Stomach (tissue), 9 donors: Measurements from ENCODE around the gene HMOX2. TPM values are rescaled to one million over a fixed set of nuclear protein-coding genes. Genes with fewer than 3 reads are reported as not detected.

ENCODE experiments used
- DNase-seq, 2 donors: peaks; one replicate each; pipeline versions ENCODE4 v3.0.0 to v3.0.0-alpha.2; 2013 to 2019
- H3K27ac ChIP-seq, 5 donors: fragments of 200-600 bp in 4 of 5; sonication (generic) in 4 of 5; one replicate each; pipeline ENCODE4 v1.5.1; 2013 to 2019; ENCODE audit warnings: mild to moderate bottlenecking in 1 of 5, moderate library complexity in 1 of 5
- H3K27me3 ChIP-seq, 3 donors: fragments of 200-600 bp; sonication (generic); one replicate each; pipeline ENCODE4 v1.5.1; 2017 to 2019; ENCODE audit warnings: mixed run types in 1 of 3
- H3K36me3 ChIP-seq, 4 donors: fragments of 200-600 bp; sonication (generic); 1 replicate in 3 of 4; 2 replicates in 1 of 4; pipeline ENCODE4 v1.5.1; 2016 to 2019
- H3K4me1 ChIP-seq, 4 donors: fragments of 200-600 bp; sonication (generic); one replicate each; pipeline ENCODE4 v1.5.1; 2016 to 2019
- H3K4me3 ChIP-seq, 4 donors: fragments of 200-600 bp; sonication (generic) in 3 of 4; one replicate each; pipeline ENCODE4 v1.5.1; 2016 to 2019; ENCODE audit warnings: mild to moderate bottlenecking in 1 of 4
- H3K9me3 ChIP-seq, 4 donors: fragments of 200-600 bp; sonication (generic); one replicate each; pipeline ENCODE4 v1.5.1; 2016 to 2019
- EP300 ChIP-seq: sonication (generic); formaldehyde crosslinking; IDR thresholded peaks from one replicate; pipeline ENCODE4 v1.6.1; 2017; ENCODE audit warnings: antibody characterized with exemption
- POLR2A ChIP-seq, 4 donors: fragments of 450-650 bp; IDR thresholded peaks; one replicate each; pipeline ENCODE4 v1.6.1; 2016; ENCODE audit warnings: antibody characterized with exemption in 4 of 4, control low read depth in 2 of 4, mild to moderate bottlenecking in 1 of 4, moderate library complexity in 1 of 4
- POLR2AphosphoS5 ChIP-seq, 3 donors: sonication (generic); formaldehyde crosslinking; IDR thresholded peaks; one replicate each; pipeline ENCODE4 v1.6.1; 2016; ENCODE audit warnings: antibody characterized with exemption in 3 of 3
- WGBS, 5 donors: extraction: QIAGEN DNeasy Blood & Tissue Kit in 3 of 5; methylation state at CpG; one replicate each; pipeline versions ENCODE4 v1.1.5 to v1.1.7; 2013 to 2018; 5-methylcytosine and 5-hydroxymethylcytosine counted together
- intact Hi-C: fragments of 100-400 bp; cut with DNase I; formaldehyde crosslinking; loops from one replicate; pipeline ENCODE4 v1.15.1; 2023; ENCODE audit warnings: low total_unique reads
- polyA plus RNA-seq, 3 donors: library from polyadenylated mRNA; stranded (reverse); fragments of 200-250 nt; gene quantifications; one replicate each; pipeline ENCODE4 v1.2.3, GENCODE V29; 2013
- total RNA-seq, 5 donors: library from RNA; depleted of rRNA; stranded (reverse); fragments of >200 nt; gene quantifications; one replicate each; pipeline versions ENCODE4 v1.1.0 to v1.2.3, GENCODE V29; 2014 to 2016
- TF ChIP-seq, protein P1 (sequence below), 7 experiments: fragments of 450-650 bp in 4 of 7; fragments of 200-600 bp in 3 of 7; sonication (generic) in 3 of 7; IDR thresholded peaks; one replicate each; pipeline ENCODE4 v1.5.1; 2016 to 2019; ENCODE audit warnings: antibody characterized with exemption in 7 of 7, control low read depth in 2 of 7, mild to moderate bottlenecking in 1 of 7
- donor health status: healthy with polysubstance abuse.
- donor health status: Bipolar disorder and iron deficiency.
- donor health status: healthy.

HMOX2 gene
- total and polyA plus RNA-seq, 8 donors: 6.4 to 175 (median 70.2) TPM

DNA sequence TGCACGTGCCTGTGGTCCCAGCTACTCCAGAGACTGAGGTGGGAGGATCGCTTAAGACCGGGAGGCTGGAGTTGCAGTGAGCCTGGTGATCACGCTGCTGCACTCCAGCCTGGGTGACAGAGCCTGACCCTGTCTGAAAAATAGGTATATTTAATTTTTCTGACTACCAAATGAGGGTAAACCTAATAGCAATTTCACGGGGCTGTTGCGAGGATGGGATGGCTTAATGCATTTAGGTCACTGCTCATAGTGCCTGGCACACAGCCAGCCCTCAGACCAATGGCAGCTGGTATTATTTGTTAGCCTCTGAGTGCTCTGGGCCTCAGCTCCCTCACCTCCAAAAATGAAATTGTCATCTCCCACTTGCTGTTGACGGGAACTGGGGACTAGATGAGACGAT, 68.3 kb downstream of the HMOX2 start:
- intact Hi-C loops: loop anchor here (5.0 kb wide), 1 partner anchor 37 kb away; no protein-coding TSS in a partner anchor
- WGBS, 5 donors: 67 to 77% (median 74%) methylated on average over 8 of the region's 8 CpGs

DNA sequence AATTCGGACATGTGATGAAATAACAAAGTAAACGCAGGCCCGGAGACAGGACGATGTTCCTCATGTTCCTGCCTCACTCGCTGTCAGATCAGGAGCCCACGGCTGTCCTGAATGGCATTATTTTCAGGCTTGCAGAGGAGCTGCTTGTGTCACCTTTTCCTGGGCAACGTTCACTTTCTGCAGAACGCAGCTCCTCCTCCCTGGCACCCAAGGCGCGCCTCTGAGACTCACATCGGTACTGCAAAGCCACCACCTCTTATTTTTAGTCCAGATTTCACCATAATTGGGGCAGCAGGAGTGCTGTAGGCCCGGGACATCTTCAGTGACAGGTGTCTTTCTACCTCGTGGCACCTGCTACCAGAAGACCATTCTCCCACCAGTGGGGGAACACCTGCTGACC, 71.9 kb downstream of the HMOX2 start:
- WGBS, 5 donors: 35 to 49% (median 40%) methylated on average over 12 to 13 of the region's 13 CpGs
- intact Hi-C loops: no loop called here

More for the DNA sequence above, 68.3 kb downstream of the HMOX2 start:
- H3K4me1 ChIP-seq: peaks cover 0 to 13% (median 7%) of the 10 kb centered on the region in 4 donors
- TF ChIP-seq, protein P1, sequence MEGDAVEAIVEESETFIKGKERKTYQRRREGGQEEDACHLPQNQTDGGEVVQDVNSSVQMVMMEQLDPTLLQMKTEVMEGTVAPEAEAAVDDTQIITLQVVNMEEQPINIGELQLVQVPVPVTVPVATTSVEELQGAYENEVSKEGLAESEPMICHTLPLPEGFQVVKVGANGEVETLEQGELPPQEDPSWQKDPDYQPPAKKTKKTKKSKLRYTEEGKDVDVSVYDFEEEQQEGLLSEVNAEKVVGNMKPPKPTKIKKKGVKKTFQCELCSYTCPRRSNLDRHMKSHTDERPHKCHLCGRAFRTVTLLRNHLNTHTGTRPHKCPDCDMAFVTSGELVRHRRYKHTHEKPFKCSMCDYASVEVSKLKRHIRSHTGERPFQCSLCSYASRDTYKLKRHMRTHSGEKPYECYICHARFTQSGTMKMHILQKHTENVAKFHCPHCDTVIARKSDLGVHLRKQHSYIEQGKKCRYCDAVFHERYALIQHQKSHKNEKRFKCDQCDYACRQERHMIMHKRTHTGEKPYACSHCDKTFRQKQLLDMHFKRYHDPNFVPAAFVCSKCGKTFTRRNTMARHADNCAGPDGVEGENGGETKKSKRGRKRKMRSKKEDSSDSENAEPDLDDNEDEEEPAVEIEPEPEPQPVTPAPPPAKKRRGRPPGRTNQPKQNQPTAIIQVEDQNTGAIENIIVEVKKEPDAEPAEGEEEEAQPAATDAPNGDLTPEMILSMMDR (IDR thresholded peaks at IDR 0.05): no peak
- TF ChIP-seq POLR2AphosphoS5 (IDR thresholded peaks at IDR 0.05): no peak
- TF ChIP-seq POLR2A (IDR thresholded peaks at IDR 0.05): no peak
- TF ChIP-seq EP300: no peak
- H3K4me3 ChIP-seq: no peak overlapping the region
- peak in 1 of 2 donors; percentile 46 for DNase-seq
- no peaks in the 10 kb centered on the region for H3K27me3 ChIP-seq
- no peak overlapping the region for H3K27ac ChIP-seq
- H3K9me3 ChIP-seq: peaks cover 0 to 12% (median 5%) of the 10 kb centered on the region in 4 donors
- no peaks in the 10 kb centered on the region for H3K36me3 ChIP-seq

DNA sequence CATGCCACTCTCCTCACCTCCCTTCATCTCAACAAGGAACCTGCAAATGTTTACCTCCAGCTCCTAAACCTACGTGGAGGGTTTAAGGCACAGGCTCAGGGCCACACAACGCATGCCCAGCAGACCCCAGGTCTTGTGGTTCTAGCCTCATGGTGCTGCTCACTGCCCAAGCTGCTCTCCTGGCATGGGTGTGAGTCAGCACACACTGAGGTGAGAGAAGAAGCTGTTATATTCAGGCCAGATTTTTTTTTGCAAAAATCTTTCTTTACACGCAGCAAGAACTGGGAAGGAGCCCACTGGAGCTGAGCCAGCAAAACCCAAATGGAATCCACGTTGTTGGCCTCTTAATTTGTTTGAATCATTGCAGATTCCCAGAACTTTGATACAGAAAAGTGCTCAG, 74.4 kb downstream of the HMOX2 start:
- no peaks in the 10 kb centered on the region for H3K36me3 ChIP-seq
- no peaks in the 10 kb centered on the region for H3K27me3 ChIP-seq
- H3K9me3 ChIP-seq: no peaks in the 10 kb centered on the region
- 29 to 43% (median 32%) methylated on average over 4 of the region's 4 CpGs for WGBS, 5 donors
- intact Hi-C loops: no loop called here
- DNase-seq: no peak
- H3K4me3 ChIP-seq: no peak overlapping the region
- H3K27ac ChIP-seq: no peak overlapping the region
- no peak for TF ChIP-seq EP300
- TF ChIP-seq POLR2AphosphoS5 (IDR thresholded peaks at IDR 0.05): no peak
- TF ChIP-seq POLR2A (IDR thresholded peaks at IDR 0.05): no peak
- TF ChIP-seq, protein P1 (IDR thresholded peaks at IDR 0.05): no peak
- peaks cover 0 to 13% (median 7%) of the 10 kb centered on the region in 4 donors for H3K4me1 ChIP-seq

More for the DNA sequence above, 71.9 kb downstream of the HMOX2 start:
- DNase-seq: peak in 1 of 2 donors; percentile 29
- TF ChIP-seq EP300 (no peak), POLR2AphosphoS5 (IDR thresholded peaks at IDR 0.05) (no peak), POLR2A (IDR thresholded peaks at IDR 0.05) (no peak)
- TF ChIP-seq, protein P1 (IDR thresholded peaks at IDR 0.05): no peak
- Histone ChIP-seq H3K4me1 (peaks cover 0 to 13% (median 7%) of the 10 kb centered on the region in 4 donors), H3K36me3 (no peaks in the 10 kb centered on the region), H3K4me3 (no peak overlapping the region), H3K27ac (no peak overlapping the region), H3K27me3 (no peaks in the 10 kb centered on the region), H3K9me3 (no peaks in the 10 kb centered on the region)

DNA sequence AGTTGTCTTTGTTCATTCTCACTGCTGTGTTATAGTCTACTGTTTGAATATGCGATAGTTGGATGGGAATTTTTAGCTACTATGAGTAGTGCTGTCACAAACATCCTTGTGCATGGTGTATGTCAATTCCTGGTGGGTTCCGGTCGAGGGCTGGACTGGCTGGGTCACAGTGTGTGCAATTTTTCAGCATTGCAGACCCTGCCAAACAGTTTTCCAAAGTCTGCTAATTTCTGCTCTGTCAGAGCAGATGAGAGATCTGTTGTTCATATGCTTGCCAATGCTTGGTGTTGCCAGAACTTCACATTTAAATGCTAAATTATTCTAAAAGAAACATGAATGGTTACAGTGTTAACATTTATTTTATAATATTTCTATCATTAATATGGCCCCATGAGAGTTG, 76.3 kb downstream of the HMOX2 start:
- TF ChIP-seq, protein P1 (IDR thresholded peaks at IDR 0.05): no peak
- TF ChIP-seq POLR2A (IDR thresholded peaks at IDR 0.05) (no peak), EP300 (no peak), POLR2AphosphoS5 (IDR thresholded peaks at IDR 0.05) (no peak)
- no peak overlapping the region for H3K4me3 ChIP-seq
- peak in 1 of 2 donors; percentile 63 for DNase-seq
- intact Hi-C loops: no loop called here
- peaks cover 0 to 4% (median 0%) of the 10 kb centered on the region in 3 donors for H3K27me3 ChIP-seq
- H3K9me3 ChIP-seq: no peaks in the 10 kb centered on the region
- no peak overlapping the region for H3K27ac ChIP-seq
- WGBS, 5 donors: 54 to 81% (median 76%) methylated on average over 3 of the region's 3 CpGs
- peaks cover 0 to 13% (median 7%) of the 10 kb centered on the region in 4 donors for H3K4me1 ChIP-seq
- no peaks in the 10 kb centered on the region for H3K36me3 ChIP-seq
